ENCODE data around the gene GRIP1.
"Not testable (repeated sequence)": the region's sequence is repeated elsewhere in the genome, so short reads cannot be mapped to it uniquely, and the experiment has no call there.

The GRIP1 gene

DNA sequence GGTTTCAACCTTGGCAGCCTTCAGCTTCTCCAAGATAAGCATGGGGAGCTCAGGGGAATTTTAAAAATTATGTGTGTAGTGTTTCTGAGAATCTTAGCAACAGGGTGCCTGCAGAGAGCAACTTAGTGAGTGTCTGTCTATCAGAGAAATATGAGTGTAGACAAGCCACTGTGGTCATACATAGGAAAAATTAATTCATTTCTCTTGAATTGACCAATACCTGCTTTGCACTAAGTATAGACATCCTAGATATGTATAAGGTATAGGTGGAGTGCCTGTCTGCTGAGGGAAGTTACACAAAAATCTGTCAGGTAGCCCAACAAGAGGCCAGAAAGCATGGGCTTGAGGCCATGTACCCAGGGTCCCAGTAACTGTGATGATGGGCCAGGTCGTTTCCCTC lies 355.9 kb downstream of the GRIP1 start:
- DNase-seq (ENCODE audit: low read depth), result no peak

DNA sequence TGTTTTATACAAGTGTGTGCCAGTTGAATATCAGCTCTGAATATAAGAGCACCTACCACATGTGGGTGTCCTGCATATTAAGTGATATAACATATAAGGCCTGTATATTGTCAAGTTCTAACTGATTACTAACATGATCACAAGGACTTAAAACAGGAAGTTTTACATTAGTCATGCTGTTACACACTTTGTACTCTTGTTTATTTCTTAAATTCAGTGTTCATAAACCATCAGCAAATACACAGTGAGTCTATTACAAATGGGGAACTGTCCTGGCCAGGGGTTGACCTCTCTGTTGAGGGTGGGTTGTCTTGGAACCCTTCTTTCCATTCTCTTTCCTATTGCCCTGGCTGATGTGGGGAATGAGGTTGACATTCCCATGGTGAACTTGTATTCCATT lies 357.4 kb downstream of the GRIP1 start:
- no peak for DNase-seq (ENCODE audit: low read depth)

DNA sequence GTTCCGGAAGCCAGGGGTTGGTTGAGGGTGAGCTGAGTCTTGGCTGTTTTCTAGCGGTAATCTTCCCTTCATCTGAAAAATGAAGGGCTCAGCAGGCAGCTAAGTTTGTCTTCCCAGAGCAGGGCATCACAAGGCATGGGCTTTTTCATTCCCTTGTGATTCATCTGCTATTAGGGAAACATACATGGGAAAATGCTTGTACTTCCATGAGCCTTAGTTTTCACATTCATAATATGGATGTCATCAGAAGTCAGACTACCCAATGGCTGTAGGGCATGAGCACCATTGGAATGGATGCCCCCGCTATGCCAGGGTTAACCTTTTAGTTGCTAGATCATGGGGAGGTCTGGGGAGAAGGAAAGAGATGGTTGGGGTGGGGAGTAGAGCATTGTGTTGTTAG lies 357.9 kb downstream of the GRIP1 start:
- no peak for DNase-seq (ENCODE audit: low read depth)

DNA sequence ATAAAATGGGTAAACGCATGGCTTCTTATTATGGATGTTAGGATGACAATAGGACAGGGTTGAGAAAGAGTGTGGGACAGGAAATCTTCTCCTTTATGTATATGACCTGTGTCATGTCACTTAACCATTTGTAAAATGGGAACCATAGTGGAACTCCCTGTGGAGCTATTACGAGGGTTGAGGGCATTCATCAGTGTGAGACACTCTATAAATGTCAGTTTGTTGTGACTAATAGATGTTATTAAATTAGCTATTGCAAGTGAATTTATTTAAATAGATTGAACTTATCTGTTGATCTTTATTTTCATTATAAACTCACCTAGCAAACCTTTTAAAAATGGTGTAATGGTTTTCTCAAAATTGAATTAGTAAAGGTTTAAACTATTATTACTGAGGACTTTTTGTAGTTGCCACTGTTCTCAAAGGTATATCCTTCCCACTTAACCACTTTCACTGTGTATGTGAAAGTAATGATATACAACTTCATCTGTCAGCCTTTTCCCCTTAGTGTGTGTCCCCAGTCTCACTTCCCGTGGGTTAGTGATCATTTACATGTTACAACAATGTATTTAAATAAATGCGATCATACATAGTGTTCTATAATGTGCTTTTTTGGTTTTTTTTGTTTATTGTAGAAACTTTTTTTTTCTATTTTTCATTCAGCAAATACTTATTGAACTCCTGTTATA lies 359.5 kb downstream of the GRIP1 start:
- DNase-seq (ENCODE audit: low read depth), result no peak

DNA sequence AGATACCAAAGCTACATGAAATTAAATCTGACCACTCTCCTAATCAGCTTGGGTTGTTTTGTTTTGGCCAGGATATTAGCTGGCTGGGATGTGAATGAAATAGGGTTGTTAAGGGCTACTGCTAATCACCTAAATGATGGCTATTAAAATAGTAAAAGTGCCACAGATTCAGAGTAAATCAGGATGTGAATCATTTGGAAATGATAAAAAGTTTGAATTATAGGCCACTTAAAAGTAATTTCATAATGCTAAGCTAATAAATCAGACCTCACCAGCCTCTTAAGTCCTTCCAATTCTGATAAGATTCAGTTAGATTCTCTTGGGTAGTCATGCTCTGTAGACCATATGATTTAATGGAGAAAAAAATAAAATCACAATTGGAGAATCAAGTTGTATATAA lies 364.6 kb downstream of the GRIP1 start:
- no peak for DNase-seq (ENCODE audit: low read depth)

DNA sequence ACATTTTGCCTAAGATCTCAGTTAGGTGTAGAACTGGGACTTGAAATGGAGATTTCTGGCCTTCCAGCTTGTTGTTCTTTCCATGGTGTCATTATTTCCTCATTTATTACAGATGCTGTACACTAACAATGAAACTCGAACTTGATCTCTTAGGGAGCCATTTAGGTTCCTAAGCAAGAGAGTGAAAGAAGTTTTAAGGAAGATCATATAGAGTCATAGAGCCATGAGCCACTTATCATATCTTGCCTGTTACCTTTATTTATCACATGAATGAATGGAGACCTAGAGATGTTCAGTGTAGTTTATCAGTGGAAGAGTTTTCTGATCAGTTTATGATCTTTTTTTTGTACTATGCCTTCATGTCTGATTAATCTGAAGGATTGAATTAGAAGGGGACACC lies 366.7 kb downstream of the GRIP1 start:
- no peak for DNase-seq (ENCODE audit: low read depth)

DNA sequence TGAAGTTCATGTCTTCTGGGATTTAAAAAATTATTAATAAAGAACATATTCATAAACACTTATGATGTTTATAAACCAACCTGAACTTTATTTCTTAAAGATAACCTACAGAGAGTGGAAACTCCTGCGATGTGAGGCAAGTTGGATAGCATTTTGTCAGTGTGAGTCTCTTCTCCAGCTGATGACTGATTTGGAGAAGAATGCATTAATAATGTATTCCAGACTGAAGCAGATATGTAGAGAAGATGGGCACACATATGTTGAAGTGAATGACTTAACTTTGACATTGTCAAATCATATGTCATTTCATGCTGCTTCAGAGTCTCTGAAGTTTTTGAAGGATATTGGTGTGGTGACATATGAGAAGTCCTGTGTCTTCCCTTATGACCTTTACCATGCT lies 369.3 kb downstream of the GRIP1 start:
- no peak for DNase-seq (ENCODE audit: low read depth)

DNA sequence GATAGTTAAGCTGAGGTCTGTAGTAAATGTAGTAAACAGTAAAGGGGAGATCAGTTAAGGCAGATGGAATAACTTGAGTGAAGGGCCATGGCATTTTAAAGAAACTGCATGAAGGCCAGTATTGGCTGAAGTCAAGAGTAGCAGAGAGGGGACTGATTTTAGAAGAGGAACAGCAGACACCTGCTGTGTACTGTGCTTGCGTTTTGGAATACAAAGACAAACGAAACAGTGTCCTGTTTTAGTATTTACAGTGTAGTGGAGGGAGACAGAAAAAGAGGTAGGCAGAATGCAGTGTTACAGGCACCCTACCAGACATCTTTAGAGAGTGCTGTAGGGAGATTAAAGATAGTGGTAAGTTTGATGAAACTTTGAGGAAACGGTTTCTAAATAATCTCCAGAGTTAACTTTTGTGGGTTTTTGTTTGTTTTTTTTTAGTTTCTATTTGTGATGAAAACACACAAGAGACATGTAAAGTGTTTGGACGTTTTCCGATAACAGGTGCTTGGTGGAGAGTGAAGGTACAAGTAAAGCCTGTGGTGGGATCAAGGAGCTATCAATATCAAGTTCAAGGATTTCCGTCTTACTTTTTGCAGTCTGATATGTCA lies 374.5 kb downstream of the GRIP1 start:
- DNase-seq (ENCODE audit: low read depth), result no peak

DNA sequence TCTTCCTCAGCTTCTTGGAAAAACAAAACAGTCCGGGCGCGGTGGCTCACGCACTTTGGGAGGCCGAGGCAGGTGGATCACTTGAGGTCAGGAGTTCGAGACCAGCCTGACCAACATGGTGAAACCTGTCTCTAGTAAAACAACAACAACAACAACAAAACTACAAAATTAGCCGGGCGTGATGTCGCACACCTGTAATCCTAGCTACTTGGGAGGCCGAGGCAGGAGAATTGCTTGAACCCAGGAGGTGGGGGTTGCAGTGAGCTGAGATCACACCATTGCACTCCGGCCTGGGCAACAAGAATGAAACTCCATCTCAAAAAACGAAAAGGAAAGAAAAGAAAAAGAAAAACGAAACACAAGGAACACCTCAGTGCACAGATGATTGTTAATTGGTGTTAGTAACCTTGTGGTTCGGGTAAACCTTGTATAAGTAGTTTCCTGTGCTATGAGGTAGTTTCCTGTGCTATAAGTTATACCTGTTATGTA lies 375.5 kb downstream of the GRIP1 start:
- not testable (repeated sequence) for DNase-seq (ENCODE audit: low read depth)

DNA sequence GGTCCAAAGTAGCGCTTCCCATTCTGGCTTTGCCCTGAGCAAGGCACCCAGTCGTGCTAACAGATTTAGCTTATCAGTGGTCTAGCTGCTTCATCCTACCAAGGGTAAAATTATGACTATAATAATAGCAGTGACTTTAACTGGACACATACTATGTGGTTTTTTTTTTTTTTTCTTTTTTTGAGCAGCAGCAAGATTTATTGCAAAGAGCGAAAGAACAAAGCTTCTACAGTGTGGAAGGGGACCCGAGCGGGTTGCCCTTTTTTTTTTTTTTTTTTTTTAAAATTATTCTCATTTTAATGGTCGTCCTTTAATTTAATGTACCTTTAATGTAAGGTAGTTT lies 376.1 kb downstream of the GRIP1 start:
- DNase-seq (ENCODE audit: low read depth), result no peak

DNA sequence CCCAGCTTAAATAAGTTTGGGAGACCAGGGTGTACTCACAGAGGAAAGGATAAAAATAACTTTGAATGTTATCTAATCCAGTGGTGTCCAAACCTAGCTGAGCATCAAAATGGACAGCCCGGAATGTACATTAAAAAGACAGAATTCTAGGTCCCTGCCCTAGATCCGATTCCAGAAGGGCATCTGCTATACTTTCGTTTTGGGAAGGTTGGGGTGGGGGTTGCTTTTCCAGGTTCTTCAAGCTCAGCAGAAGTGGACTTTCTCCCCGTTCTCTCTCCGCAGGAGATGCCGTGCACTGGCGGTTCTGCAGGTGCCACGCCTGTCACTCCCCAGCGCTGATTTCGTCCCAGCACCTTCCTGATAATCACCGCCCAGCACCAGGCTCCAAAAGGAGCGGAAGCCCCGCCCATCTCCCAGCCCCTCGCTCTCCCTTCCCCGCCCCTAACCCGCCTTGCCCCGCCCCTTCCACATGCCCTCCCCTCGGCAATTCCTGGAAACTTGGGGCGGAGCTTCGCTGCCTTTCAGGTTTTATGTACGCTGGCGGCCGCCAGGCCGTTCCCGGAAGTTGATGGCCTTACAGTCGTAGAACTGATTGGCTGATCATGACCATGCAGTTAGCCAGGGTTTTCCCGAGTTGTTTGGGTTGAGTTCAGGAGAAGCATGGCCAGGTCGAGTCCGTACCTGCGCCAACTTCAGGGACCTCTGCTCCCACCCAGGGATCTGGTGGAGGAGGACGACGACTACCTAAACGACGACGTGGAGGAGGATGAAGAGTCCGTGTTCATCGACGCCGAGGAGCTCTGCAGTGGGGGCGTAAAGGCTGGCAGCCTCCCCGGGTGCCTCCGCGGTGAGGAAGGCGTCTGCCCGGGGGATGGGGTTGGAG lies 376.7 kb downstream of the GRIP1 start, which contains the start of gene HELB:
Gene HELB, plus strand, starts transcription at position 550 of the 883 bp plus-strand sequence. Its CDS starts 111 bp downstream, at position 661.
- DNase-seq (ENCODE audit: low read depth), result peak; percentile 90

DNA sequence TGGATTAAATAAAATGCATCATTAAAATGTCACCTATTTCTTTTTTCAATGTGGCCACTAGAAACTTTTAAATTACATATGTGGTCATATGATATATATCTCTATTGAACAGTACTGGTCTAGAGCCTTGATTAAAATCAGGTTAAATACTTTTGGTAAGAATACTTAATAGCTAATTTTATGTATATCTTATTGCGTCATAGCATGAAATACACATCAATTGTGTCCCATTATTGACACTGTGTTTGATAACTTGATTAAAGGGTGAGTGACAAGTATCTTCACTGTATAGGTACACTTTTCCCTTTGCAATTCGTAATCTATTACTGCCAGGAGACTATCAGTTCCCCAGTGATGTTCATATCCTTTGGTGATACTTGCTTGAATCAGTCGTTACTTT lies 381.0 kb downstream of the GRIP1 start:
- no peak for DNase-seq (ENCODE audit: low read depth)

Data from HS-5 (cell line).